Body of pancreas (tissue), 4 donors: ENCODE measurements around the gene CFAP57. TPM values are rescaled to one million over a fixed set of nuclear protein-coding genes. Genes with fewer than 3 reads are reported as not detected.

ENCODE experiments used
- ATAC-seq: fragments of 150-250 bp; one replicate; pipeline ENCODE4 v1.9.1; 2016
- DNase-seq, 4 donors: peaks; one replicate each; pipeline ENCODE4 v3.0.0-alpha.2; 2019
- H3K27ac ChIP-seq, 4 donors: fragments of 200-600 bp; sonication (generic); 1 replicate in 3 of 4; 2 replicates in 1 of 4; pipeline versions ENCODE4 v1.5.1 to v1.6.1; 2016 to 2019; ENCODE audit warnings: mild to moderate bottlenecking in 1 of 4, mixed read lengths in 1 of 4, moderate library complexity in 1 of 4
- H3K27me3 ChIP-seq, 2 donors: fragments of 200-600 bp; sonication (generic); one replicate each; pipeline ENCODE4 v1.6.0; 2016; ENCODE audit warnings: mild to moderate bottlenecking in 1 of 2
- H3K36me3 ChIP-seq, 2 donors: fragments of 200-600 bp; sonication (generic); replicated peaks in 1 of 2; 2 replicates each; pipeline ENCODE4 v1.5.1; 2016; ENCODE audit warnings: low read depth in 2 of 2; ENCODE audit not compliant: insufficient read depth in 1 of 2
- H3K4me1 ChIP-seq: fragments of 200-600 bp; sonication (generic); one replicate; pipeline ENCODE4 v1.6.0; 2016
- H3K4me3 ChIP-seq, 2 donors: fragments of 200-600 bp; sonication (generic); 1 replicate in 1 of 2; 2 replicates in 1 of 2; pipeline ENCODE4 v1.5.1; 2016 to 2019
- H3K9me3 ChIP-seq, 3 donors: fragments of 200-600 bp; sonication (generic); 1 replicate in 2 of 3; 2 replicates in 1 of 3; pipeline ENCODE4 v1.5.1; 2016
- CTCF ChIP-seq, 7 experiments: fragments of 450-650 bp in 4 of 7; fragments of 200-600 bp in 3 of 7; sonication (generic) in 3 of 7; IDR thresholded peaks; one replicate each; pipeline ENCODE4 v1.5.1; 2016 to 2019; ENCODE audit warnings: antibody characterized with exemption in 7 of 7
- POLR2A ChIP-seq, 3 donors: fragments of 450-650 bp; IDR thresholded peaks; one replicate each; pipeline ENCODE4 v1.6.1; 2016; ENCODE audit warnings: antibody characterized with exemption in 3 of 3, mild to moderate bottlenecking in 2 of 3
- WGBS, 2 donors: methylation state at CpG; one replicate each; pipeline ENCODE4 v1.1.5; 2017; 5-methylcytosine and 5-hydroxymethylcytosine counted together
- intact Hi-C: fragments of 100-400 bp; cut with DNase I; formaldehyde crosslinking; loops from one replicate; pipeline ENCODE4 v1.15.1; 2023
- total RNA-seq, 2 donors: library from RNA; depleted of rRNA; stranded (reverse); fragments of >200 nt; gene quantifications; one replicate each; pipeline ENCODE4 v1.1.0, GENCODE V29; 2016

The CFAP57 gene
- total RNA-seq, 2 donors from 2014 or later, result 0.26 to 1.3 TPM

- H3K9me3 ChIP-seq, result no peaks in the 10 kb centered on the region
- no peak overlapping the region for H3K4me3 ChIP-seq
- 54 to 55% methylated on average over 12 of the region's 12 CpGs for WGBS, 2 donors
- ATAC-seq, result no peak
- no peaks in the 10 kb centered on the region for H3K27me3 ChIP-seq
- intact Hi-C loops, result no loop called here
- TF ChIP-seq CTCF (IDR thresholded peaks at IDR 0.05) (no peak), POLR2A (IDR thresholded peaks at IDR 0.05) (peak in 1 of 3 donors; percentile 10)
- H3K4me1 ChIP-seq, result peaks cover 53% of the 10 kb centered on the region
- H3K27ac ChIP-seq, result peak overlapping the region; percentile 58 to 83 (median 72)
- DNase-seq, result peak in 1 of 4 donors; percentile 17
- no peaks in the 10 kb centered on the region for H3K36me3 ChIP-seq
Observed at GRCh38 chr1:43275826-43276620, 103.9 kb downstream of the CFAP57 start.

GRCh38 chr1:43276673-43277072 is 104.5 kb downstream of the CFAP57 start:
- DNase-seq, result peak; percentile 56 to 69 (median 63)
- Histone ChIP-seq H3K36me3 (no peaks in the 10 kb centered on the region), H3K4me3 (no peak overlapping the region), H3K27me3 (no peaks in the 10 kb centered on the region), H3K27ac (peak overlapping the region; percentile 58 to 83 (median 72)), H3K4me1 (peaks cover 47% of the 10 kb centered on the region), H3K9me3 (no peaks in the 10 kb centered on the region)
- TF ChIP-seq CTCF (IDR thresholded peaks at IDR 0.05) (no peak), POLR2A (IDR thresholded peaks at IDR 0.05) (no peak)
- WGBS, 2 donors, result 4 to 13% methylated on average over 7 of the region's 7 CpGs
- peak; percentile 80 for ATAC-seq
- intact Hi-C loops, result no loop called here

GRCh38 chr1:43277116-43277876 is 105.2 kb downstream of the CFAP57 start:
- Histone ChIP-seq H3K4me3 (no peak overlapping the region), H3K4me1 (peaks cover 40% of the 10 kb centered on the region), H3K36me3 (no peaks in the 10 kb centered on the region), H3K9me3 (no peaks in the 10 kb centered on the region), H3K27ac (peak overlapping the region; percentile 58 to 83 (median 72)), H3K27me3 (no peaks in the 10 kb centered on the region)
- no peak for DNase-seq
- 52 to 74% methylated on average over 6 to 7 of the region's 7 CpGs for WGBS, 2 donors
- no peak for TF ChIP-seq CTCF (IDR thresholded peaks at IDR 0.05)
- TF ChIP-seq POLR2A (IDR thresholded peaks at IDR 0.05), result no peak
- peak; percentile 4 for ATAC-seq
- intact Hi-C loops, result no loop called here

- no peak overlapping the region for H3K4me3 ChIP-seq
- ATAC-seq (no peak), DNase-seq (no peak)
- TF ChIP-seq POLR2A (IDR thresholded peaks at IDR 0.05), result no peak
- TF ChIP-seq CTCF (IDR thresholded peaks at IDR 0.05), result no peak
- H3K36me3 ChIP-seq, result no peaks in the 10 kb centered on the region
- no peak overlapping the region for H3K27ac ChIP-seq
- 93 to 98% methylated on average over 3 to 5 of the region's 5 CpGs for WGBS, 2 donors
- H3K9me3 ChIP-seq, result no peaks in the 10 kb centered on the region
- peaks cover 49% of the 10 kb centered on the region for H3K4me1 ChIP-seq
- no peaks in the 10 kb centered on the region for H3K27me3 ChIP-seq
- intact Hi-C loops, result no loop called here
Observed at GRCh38 chr1:43279161-43279560, 107.0 kb downstream of the CFAP57 start.
